GM18511 (cell line): ENCODE measurements around the gene MARVELD3.
"Not testable (repeated sequence)": the region's sequence is repeated elsewhere in the genome, so short reads cannot be mapped to it uniquely, and the experiment has no call there.

Experiments
- ATAC-seq: cut with Tn5 transposase; IDR thresholded peaks from one replicate; pipeline ENCODE4 v1.9.1; 2021; ENCODE audit warnings: mild to moderate bottlenecking, moderate library complexity; ENCODE audit not compliant: unreplicated experiment

MARVELD3 gene

DNA sequence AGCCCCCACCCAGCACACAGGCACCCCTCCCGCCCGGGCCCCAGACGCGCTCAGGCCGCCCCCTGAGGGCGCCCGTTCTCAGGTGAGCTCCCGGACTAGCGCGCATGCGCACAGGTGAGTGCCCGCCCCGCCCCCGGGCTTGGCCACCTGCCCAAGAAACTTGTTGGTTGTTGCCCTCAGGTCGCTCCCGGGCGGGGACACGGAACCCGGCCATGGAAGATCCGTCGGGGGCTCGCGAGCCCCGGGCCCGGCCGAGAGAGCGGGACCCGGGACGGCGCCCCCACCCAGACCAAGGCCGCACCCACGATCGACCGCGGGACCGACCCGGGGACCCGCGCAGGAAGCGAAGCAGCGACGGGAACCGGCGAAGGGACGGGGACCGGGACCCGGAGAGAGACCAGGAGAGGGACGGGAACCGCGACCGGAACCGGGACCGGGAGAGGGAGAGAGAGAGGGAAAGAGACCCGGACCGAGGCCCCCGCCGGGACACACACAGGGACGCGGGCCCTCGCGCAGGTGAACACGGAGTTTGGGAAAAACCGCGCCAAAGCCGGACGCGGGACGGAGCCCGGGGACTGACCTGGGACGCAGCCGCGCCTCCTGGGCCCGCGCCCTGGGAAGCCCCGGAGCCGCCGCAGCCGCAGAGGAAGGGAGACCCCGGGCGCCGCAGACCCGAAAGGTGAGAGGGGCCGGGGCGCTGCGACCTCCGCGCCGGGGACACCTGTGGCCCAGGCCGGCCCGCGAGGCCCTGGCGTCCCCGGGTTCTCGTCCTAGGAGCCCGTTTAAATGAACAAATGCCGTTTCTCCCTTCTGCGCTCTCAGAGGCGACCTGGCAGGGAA lies at the start of gene MARVELD3:
Gene MARVELD3 (plus strand): TSS at position 167 of the 840 bp plus-strand sequence. CDS start 46 bp downstream, at position 213.
- ATAC-seq: no peak

- ATAC-seq: no peak
These were observed 49.0 kb upstream of the MARVELD3 start, which contains the start of gene TAT for GRCh38 chr16:71576971-71577370. TAT (minus strand) TSS chr16:71577092; CDS start chr16:71576415, 677 bp downstream.

GRCh38 chr16:71582553-71582848 lies 43.5 kb upstream of the MARVELD3 start:
- ATAC-seq: not testable (repeated sequence)

DNA sequence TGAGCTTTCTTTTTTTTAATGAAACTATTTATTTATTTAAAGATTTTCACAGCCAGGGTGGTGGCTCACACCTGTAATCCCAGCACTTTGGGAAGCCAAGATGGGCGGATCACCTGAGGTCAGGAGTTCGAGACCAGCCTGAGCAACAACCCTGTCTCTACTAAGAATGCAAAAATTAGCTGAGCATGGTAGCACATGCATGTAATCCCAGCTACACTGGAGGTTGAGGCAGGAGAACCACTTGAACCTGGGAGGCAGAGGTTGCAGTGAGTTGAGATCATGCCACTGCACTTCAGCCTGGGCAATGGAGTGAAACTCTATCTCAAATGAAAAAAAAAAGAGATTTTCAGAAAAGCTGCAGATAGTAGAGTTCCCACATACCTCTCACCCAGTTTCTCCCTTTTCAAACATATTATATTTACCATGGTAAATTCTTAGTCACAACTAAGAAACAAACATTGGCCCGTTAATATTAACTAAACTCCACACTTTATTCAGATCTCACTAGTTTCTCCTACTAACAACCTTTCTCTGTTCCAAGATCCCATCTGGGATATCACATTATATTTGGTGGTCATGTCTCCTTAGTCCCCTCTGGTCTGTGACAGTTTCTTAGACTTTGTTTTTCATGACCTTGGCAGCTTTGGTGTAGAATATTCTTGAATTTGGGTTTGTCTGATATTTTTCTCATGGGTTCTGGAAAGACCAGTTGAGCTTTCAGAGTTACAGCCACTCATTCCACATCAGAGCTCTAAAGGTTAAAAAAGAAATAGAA lies 41.3 kb upstream of the MARVELD3 start:
- no peak for ATAC-seq

DNA sequence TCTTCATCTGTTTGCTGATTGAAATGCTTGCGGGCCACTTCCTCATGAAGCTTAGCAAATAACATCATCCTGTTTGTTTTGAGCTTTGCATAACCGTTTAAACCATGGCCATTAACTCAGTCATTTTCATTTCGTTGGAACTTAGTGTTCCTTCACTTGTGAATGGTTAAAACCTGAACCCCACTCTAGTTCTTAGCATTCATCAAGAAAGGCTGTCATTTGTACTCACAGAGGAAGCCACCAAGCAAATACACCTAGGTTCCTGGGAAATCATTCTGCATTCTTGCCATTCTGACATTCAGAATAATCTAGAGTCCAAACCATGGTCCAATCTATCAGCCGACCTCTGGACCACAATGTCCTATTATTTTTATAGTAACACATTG lies 40.7 kb upstream of the MARVELD3 start:
- ATAC-seq: no peak

DNA sequence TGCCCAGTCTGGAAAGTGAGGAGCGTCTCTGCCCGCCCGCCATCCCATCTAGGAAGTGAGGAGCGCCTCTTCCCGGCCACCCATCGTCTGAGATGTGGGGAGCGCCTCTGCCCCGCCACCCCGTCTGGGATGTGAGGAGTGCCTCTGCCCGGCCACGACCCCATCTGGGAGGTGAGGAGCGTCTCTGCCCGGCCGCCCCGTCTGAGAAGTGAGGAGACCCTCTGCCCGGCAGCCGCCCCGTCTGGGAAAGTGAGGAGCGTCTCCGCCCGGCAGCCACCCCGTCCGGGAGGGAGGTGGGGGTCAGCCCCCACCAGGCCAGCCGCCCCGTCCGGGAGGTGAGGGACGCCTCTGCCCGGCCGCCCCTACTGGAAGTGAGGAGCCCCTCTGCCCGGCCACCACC lies 36.6 kb upstream of the MARVELD3 start:
- ATAC-seq: not testable (repeated sequence)

DNA sequence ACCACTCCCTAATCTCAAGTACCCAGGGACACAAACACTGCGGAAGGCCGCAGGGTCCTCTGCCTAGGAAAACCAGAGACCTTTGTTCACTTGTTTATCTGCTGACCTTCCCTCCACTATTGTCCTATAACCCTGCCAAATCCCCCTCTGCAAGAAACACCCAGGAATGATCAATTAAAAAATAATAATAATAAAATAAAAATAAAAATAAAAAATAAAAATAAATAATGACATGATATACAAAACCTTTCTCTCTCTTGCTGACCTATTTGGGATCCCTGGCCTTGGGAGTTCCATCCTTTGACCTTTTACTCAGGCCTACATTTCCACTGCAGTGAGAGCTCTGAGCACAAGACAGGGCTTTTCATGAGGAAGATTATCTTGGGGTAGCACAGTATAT lies 35.9 kb upstream of the MARVELD3 start:
- ATAC-seq: not testable (repeated sequence)

- no peak for ATAC-seq
These were observed 35.4 kb upstream of the MARVELD3 start for GRCh38 chr16:71590584-71590983.

DNA sequence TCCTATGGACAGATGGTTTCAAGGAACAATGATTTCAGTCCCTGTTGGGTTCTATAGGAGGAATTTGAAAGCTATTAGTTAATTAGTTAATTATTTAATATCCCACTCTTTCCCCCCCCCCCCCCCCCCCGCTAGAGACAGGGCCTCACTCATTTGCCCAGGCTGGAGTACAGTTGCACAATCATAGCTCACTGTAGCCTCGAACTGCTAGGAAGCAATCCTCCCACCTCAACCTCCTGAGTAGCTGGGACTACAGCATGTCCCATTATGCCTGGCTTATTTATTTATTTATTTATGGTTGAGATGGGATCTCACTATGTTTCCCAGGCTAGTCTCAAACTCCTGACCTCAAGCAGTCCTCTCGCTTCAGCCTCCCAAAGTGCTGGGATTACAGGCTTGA lies 34.1 kb upstream of the MARVELD3 start:
- ATAC-seq: no peak

DNA sequence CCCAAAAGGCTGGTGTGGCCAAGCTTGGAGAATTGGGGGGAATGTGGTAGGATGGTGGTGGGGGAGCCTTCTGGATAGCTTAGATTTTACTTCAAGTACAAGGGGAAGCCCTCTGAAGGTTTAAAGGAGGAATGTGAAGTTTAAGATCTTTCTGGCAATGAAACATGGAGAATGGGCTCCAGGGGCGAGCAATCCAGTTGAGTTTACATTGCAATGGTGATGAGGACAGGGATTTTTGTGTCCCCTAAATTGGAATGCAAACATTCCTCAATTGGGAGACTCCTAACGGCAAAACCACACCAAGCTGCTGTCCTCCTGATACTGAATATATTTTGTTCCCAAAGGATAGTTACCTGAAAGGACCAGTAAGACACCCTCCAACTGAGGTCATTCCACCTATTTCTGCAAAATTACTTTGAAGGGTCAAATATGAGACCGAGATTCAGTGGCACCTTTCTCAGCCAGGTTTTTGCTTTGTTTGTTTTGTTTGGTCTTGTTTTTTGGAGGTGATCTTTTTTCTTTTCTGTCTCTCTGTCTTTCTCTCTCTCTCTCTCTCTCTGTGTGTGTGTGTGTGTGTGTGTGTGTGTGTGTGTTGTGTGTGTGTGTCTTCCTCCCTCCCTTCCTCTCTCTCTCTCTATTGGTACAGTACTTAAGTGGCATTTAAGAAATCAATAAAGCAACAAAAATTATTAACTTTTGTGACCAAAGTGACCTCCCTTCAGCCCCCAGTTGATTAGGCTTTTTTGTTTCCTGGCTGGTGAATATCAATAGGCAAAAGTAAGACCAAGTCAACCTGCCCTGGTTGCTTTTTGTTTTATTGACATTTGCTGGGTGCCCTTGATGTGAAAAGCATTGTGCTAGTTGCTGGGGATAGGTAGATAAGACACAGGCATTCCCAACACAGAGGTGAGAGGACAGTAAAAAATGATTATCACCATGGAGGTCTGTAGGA lies 32.7 kb upstream of the MARVELD3 start:
- ATAC-seq: no peak

DNA sequence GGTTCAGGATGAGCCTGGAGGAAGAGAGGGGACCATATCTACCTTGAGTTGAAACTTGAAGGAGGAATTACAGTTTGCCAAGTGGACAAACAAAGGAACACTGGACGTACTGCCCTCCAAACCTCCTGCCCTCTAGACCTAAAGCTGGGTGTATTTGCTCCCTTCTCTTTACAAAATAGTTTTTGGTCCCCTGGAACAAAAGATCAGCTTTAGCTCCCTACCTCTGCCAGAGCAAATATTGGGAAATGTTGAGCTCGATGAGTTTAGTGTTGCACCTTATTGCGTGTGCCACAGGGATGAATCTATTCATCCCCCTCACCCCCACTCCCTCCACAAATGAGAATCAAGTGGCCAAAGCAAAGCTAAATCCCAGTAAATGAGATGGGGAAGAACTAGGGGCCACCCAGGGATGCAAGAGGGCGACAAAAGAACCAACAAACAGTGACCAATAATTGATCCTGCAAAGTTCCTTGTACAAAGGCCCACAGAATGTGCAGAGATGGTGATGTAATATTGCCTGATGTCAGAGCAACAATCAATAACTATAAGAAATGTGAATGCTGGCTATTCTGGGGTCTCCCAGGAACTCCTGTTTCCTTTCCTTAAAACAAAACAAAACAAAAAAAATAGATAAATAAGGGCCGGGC lies 31.9 kb upstream of the MARVELD3 start:
- ATAC-seq: no peak

DNA sequence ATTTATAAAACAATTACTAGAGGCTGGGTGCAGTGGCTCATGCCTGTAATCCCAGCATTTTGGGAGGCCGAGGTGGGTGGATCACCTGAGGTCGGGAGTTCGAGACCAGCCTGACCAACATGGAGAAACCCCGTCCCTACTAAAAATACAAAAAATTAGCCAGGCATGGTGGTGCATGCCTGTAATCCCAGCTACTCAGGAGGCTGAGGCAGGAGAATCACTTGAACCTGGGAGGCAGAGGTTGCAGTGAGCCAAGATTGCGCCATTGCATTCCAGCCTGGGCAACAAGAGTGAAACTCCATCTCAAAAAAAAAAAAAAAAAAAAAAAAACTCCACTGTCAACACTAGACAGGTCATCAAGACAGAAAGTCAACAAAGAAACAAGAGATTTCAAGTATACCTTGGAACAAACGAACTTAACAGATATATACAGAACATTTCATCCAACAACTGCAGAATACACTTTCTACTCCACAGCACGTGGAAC lies 30.6 kb upstream of the MARVELD3 start:
- ATAC-seq: not testable (repeated sequence)

- ATAC-seq: not testable (repeated sequence)
These were observed 27.6 kb upstream of the MARVELD3 start for GRCh38 chr16:71598426-71598825.

DNA sequence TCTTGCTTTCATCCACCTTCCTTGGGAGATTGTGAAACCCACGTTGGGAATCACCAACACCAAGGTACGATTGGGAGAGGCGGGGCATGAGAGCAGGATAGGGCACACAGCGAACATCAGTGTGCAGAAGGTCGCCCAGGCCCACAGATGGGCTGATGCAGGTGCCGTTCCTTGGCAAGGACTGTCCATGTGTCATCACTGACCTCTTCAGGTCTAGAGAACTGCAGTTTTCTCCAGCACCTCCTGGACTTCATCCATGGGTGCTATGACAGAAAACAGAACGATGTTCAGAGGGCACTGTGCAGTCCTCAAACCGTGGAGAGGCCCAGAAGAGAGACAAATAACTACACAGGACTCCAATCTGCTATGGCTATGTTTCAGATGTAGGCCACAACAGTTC lies 25.2 kb upstream of the MARVELD3 start:
- ATAC-seq: no peak

DNA sequence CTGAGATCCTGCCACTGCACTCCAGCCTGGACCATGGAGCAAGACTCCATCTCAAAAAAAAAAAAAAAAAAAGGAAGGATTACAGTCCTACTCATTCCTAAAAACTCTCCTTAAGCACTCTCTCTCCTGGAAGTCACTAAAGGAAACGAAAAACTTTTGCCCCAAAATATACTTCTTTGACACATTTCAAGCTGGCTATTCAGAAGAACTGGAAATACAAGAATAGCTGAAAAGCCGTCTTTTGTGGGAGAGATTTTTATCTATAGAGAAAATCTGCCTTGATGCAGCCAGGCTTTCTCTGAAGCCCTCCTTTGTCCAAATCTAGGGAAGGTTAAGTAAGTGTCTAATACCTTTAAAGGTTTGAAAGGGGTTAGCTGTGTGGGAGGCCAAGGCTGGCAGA lies 16.9 kb upstream of the MARVELD3 start:
- ATAC-seq: no peak

DNA sequence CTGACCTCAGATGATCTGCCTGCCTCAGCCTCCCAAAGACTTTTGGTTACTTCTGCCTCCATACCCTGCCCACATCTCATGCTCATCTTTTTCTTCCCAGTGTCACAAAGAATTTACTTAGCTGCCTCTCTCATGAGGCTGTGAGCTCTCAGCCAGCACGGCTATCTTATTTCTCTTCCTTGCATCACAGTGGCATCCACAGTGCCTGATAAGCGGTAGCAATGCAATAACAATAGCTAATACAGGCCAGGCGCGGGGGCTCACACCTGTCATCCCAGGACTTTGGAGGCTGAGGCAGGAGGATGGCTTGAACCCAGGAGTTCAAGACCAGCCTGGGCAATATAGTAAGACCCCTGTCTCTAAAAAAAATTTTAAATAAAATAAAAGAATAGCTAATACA lies 15.5 kb upstream of the MARVELD3 start:
- ATAC-seq: no peak

- peak; percentile 62 for ATAC-seq
These were observed 14.8 kb upstream of the MARVELD3 start for GRCh38 chr16:71610936-71611871.

DNA sequence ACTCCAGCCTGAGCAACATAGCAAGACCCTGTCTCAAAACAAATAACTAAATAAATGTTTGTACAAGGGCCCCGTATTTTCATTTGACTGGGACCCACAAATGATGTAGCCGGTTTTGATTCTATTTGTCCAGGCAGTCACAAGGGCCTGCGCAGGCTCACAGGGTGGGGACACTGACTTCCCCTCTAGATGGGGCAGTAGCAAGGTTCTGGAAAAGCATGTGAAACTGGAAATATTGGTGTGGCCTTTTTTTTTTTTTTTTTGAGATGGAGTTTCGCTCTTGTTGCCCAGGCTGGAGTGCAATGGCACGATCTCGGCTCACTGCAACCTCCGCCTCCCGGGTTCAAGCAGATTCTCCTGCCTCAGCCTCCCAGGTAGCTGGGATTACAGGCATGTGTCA lies 11.0 kb upstream of the MARVELD3 start:
- not testable (repeated sequence) for ATAC-seq

GRCh38 chr16:71618429-71618828 lies 7.6 kb upstream of the MARVELD3 start:
- ATAC-seq: no peak
